ENCODE results near the gene LYSMD2.

- TF ChIP-seq CTCF (IDR thresholded peaks at IDR 0.05) (no peak), EZH2 (IDR thresholded peaks at IDR 0.05) (no peak)
These were observed 31.2 kb downstream of the LYSMD2 start for GRCh38 chr15:51706291-51706690.

Measured in neural progenitor cell (in vitro differentiated cells).